IMR-90 (cell line): Measurements from ENCODE around the gene LTB4R2. TPM values are rescaled to one million over a fixed set of nuclear protein-coding genes. Genes with fewer than 3 reads are reported as not detected.

Source experiments
- ATAC-seq: fragments of 200-7000 bp; cut with Tn5 transposase; 2 replicates; pipeline ENCODE4 v1.9.1; 2020; ENCODE audit warnings: low read depth, mild to moderate bottlenecking, moderate library complexity
- BruUV-seq: library from RNA; stranded (reverse); fragments of 400-500 nt; replicated peaks from 2 replicates; lab custom pipeline; 2021; lab: Mats Ljungman, UMichigan
- CTCF ChIA-PET: fragments of 300-600 bp; formaldehyde crosslinking; extraction: SDS; loops from one replicate; lab custom pipeline; 2021; ENCODE audit warnings: antibody characterized with exemption; lab: Yijun Ruan, JAX
- POLR2A ChIA-PET: fragments of 300-600 bp; sonication (Branson Sonifier 250); formaldehyde crosslinking; loops from one replicate; lab custom pipeline; 2022; ENCODE audit warnings: antibody characterized with exemption; ENCODE audit not compliant: unreplicated experiment; lab: Charles Lee
- DNase-seq: peaks from one replicate; pipeline ENCODE4 v3.0.0; 2013
- H2AFZ ChIP-seq: replicated peaks from 2 replicates; pipeline ENCODE3; 2013; ENCODE audit warnings: low read length, mild to moderate bottlenecking; ENCODE audit not compliant: poor library complexity
- H2AK5ac ChIP-seq: 2 replicates; pipeline ENCODE4 v1.6.1; 2013; ENCODE audit warnings: low read depth, low read length, inconsistent platforms
- H2AK9ac ChIP-seq: replicated peaks from 2 replicates; pipeline ENCODE3; 2013; ENCODE audit warnings: mild to moderate bottlenecking, low read depth, low read length, moderate library complexity; ENCODE audit not compliant: poor library complexity
- H2BK120ac ChIP-seq: 2 replicates; pipeline ENCODE4 v1.6.1; 2013; ENCODE audit warnings: low read depth, low read length, inconsistent platforms
- H2BK15ac ChIP-seq: 3 replicates; pipeline ENCODE4 v1.6.1; 2013; ENCODE audit warnings: low read depth, low read length, inconsistent platforms
- H2BK20ac ChIP-seq: 2 replicates; pipeline ENCODE4 v1.6.1; 2013; ENCODE audit warnings: low read depth, mild to moderate bottlenecking, inconsistent platforms, low read length, moderate library complexity
- H2BK5ac ChIP-seq: 2 replicates; pipeline ENCODE4 v1.6.1; 2013; ENCODE audit warnings: mild to moderate bottlenecking, low read depth, low read length, inconsistent platforms; ENCODE audit not compliant: poor library complexity, severe bottlenecking
- H3K14ac ChIP-seq: replicated peaks from 2 replicates; pipeline ENCODE4 v1.6.1; 2013; ENCODE audit warnings: low read depth, low read length, inconsistent platforms
- H3K18ac ChIP-seq: 2 replicates; pipeline ENCODE4 v1.6.1; 2013; ENCODE audit warnings: low read depth, low read length, control low read depth
- H3K23ac ChIP-seq: 2 replicates; pipeline ENCODE4 v1.6.1; 2013; ENCODE audit warnings: low read depth, low read length, inconsistent platforms
- H3K27ac ChIP-seq: 2 replicates; pipeline ENCODE4 v1.5.1; 2013; ENCODE audit warnings: mild to moderate bottlenecking, control low read depth, low read length; ENCODE audit not compliant: insufficient read depth
- H3K27me3 ChIP-seq: 2 replicates; pipeline ENCODE4 v1.6.1; 2013; ENCODE audit warnings: low read length; ENCODE audit not compliant: control insufficient read depth, insufficient read depth
- H3K36me3 ChIP-seq: 2 replicates; pipeline ENCODE4 v1.6.1; 2013; ENCODE audit warnings: low read length, mixed read lengths; ENCODE audit not compliant: control insufficient read depth, insufficient read depth
- H3K4ac ChIP-seq: 2 replicates; pipeline ENCODE4 v1.6.1; 2013; ENCODE audit warnings: low read depth, low read length, inconsistent platforms
- H3K4me1 ChIP-seq: 2 replicates; pipeline ENCODE4 v1.6.1; 2013; ENCODE audit warnings: low read length, mixed read lengths; ENCODE audit not compliant: control insufficient read depth, insufficient read depth
- H3K4me2 ChIP-seq: 2 replicates; pipeline ENCODE4 v1.6.1; 2013; ENCODE audit warnings: low read depth, mild to moderate bottlenecking, control low read depth, low read length, moderate library complexity
- H3K4me3 ChIP-seq: 2 replicates; pipeline ENCODE4 v1.5.1; 2013; ENCODE audit warnings: low read depth, mild to moderate bottlenecking, control low read depth, low read length, moderate library complexity; ENCODE audit not compliant: insufficient read depth
- H3K56ac ChIP-seq: 2 replicates; pipeline ENCODE4 v1.6.1; 2013; ENCODE audit warnings: low read length, inconsistent platforms; ENCODE audit not compliant: insufficient read depth; ENCODE audit errors: extremely low read depth
- H3K79me1 ChIP-seq, 2 experiments: 2 replicates each; pipeline ENCODE4 v1.6.1; 2013; ENCODE audit warnings: low read length in 2 of 2, inconsistent platforms in 1 of 2, low read depth in 1 of 2
- H3K9ac ChIP-seq: 2 replicates; pipeline ENCODE4 v1.6.1; 2013; ENCODE audit warnings: low read depth, low read length, control low read depth
- H3K9me1 ChIP-seq: 2 replicates; pipeline ENCODE4 v1.6.1; 2013; ENCODE audit warnings: low read length, inconsistent platforms; ENCODE audit not compliant: insufficient read depth
- H3K9me3 ChIP-seq: 2 replicates; pipeline ENCODE4 v1.6.1; 2013; ENCODE audit warnings: low read length; ENCODE audit not compliant: control insufficient read depth, insufficient read depth
- H4K20me1 ChIP-seq: 2 replicates; pipeline ENCODE4 v1.6.1; 2013; ENCODE audit warnings: low read length, inconsistent platforms; ENCODE audit not compliant: insufficient read depth
- H4K5ac ChIP-seq: 2 replicates; pipeline ENCODE4 v1.6.1; 2013; ENCODE audit warnings: mild to moderate bottlenecking, low read depth, low read length, control low read depth
- H4K8ac ChIP-seq, 2 experiments: 2 replicates each; pipeline ENCODE4 v1.6.1; 2013; ENCODE audit warnings: low read depth in 2 of 2, low read length in 2 of 2, control low read depth in 1 of 2, inconsistent platforms in 1 of 2
- H4K91ac ChIP-seq: 2 replicates; pipeline ENCODE4 v1.6.1; 2013; ENCODE audit warnings: low read depth, low read length, inconsistent platforms; ENCODE audit not compliant: insufficient read depth
- CEBPB ChIP-seq: IDR thresholded peaks from 2 replicates; pipeline ENCODE4 v1.6.1; 2012; ENCODE audit warnings: low read depth, low read length, improper control_type of control experiment
- CHD1 ChIP-seq: IDR thresholded peaks from 2 replicates; pipeline ENCODE4 v1.6.1; 2012; ENCODE audit warnings: low read depth, low read length, improper control_type of control experiment
- MAFK ChIP-seq: IDR thresholded peaks from 2 replicates; pipeline ENCODE4 v1.6.1; 2012; ENCODE audit warnings: low read depth, low read length, improper control_type of control experiment
- MXI1 ChIP-seq: IDR thresholded peaks from 2 replicates; pipeline ENCODE4 v1.6.1; 2012; ENCODE audit warnings: low read depth, mild to moderate bottlenecking, low read length, moderate library complexity, borderline replicate concordance
- RAD21 ChIP-seq: IDR thresholded peaks from 2 replicates; pipeline ENCODE4 v1.6.1; 2012; ENCODE audit warnings: low read length, improper control_type of control experiment
- RCOR1 ChIP-seq: IDR thresholded peaks from 2 replicates; pipeline ENCODE4 v1.6.1; 2012; ENCODE audit warnings: mild to moderate bottlenecking, low read length, improper control_type of control experiment; ENCODE audit not compliant: insufficient replicate concordance
- SMC3 ChIP-seq: fragments of 150-350 bp; IDR thresholded peaks from 2 replicates; pipeline ENCODE4 v1.6.1; 2016; ENCODE audit warnings: low read depth, mild to moderate bottlenecking, antibody characterized with exemption, low read length, moderate library complexity
- WGBS, 2 experiments: methylation state at CpG; one replicate each; pipeline versions ENCODE4 v1.1.5 to v1.1.7; 2013; ENCODE audit warnings: missing lambda C conversion rate in 2 of 2; ENCODE audit not compliant: insufficient read length in 1 of 2; ENCODE audit errors: extremely low coverage in 2 of 2; 5-methylcytosine and 5-hydroxymethylcytosine counted together
- dilution Hi-C: fragments of 300-500 bp; cut with HindIII; formaldehyde crosslinking; loops from one replicate; pipeline ENCODE4 v1.14.3; 2018; ENCODE audit warnings: low sequenced_read_pairs; ENCODE audit not compliant: unreplicated experiment
- in situ Hi-C: fragments of 300-500 bp; cut with MboI; formaldehyde crosslinking; loops from 3 replicates; pipeline ENCODE4 v1.14.3; 2019; ENCODE audit warnings: low sequenced_read_pairs, inconsistent platforms, mixed read lengths
- intact Hi-C: fragments of 100-400 bp; cut with micrococcal nuclease; formaldehyde crosslinking; loops from 2 replicates; pipeline ENCODE4 v1.10.0; 2022
- polyA plus RNA-seq, 3 experiments: library from polyadenylated mRNA; depleted of rRNA; stranded (reverse); fragments of >200 nt; gene quantifications; 2 replicates each; pipeline ENCODE4 v1.2.3, GENCODE V29; 2012; ENCODE audit warnings: low replicate concordance in 1 of 3
- total RNA-seq: library from RNA; depleted of rRNA; stranded (reverse); fragments of >200 nt; gene quantifications from 2 replicates; pipeline ENCODE4 v1.2.3, GENCODE V29; 2012
- TF ChIP-seq, protein P1 (sequence below): fragments of 150-350 bp; IDR thresholded peaks from 2 replicates; pipeline ENCODE4 v1.6.1; 2017; ENCODE audit warnings: mild to moderate bottlenecking, antibody characterized with exemption, low read length, low read depth
- TF ChIP-seq, protein P2 (sequence below): conservative IDR thresholded peaks from 2 replicates; pipeline ENCODE4 v1.5.1; 2012; ENCODE audit warnings: mild to moderate bottlenecking, low read depth, low read length, improper control_type of control experiment

The LTB4R2 gene
- total and polyA plus RNA-seq, 2 of the 4 experiments (the other 2 are of a cell fraction): 0.72 to 1.7 TPM

- H2AK9ac ChIP-seq: no peak overlapping the region
- ChIA-PET POLR2A (no interaction called here), CTCF (no interaction called here)
- H3K56ac ChIP-seq: no peak overlapping the region
- H3K4me1 ChIP-seq: no peaks in the 10 kb centered on the region; the same call in 1 of the 2 replicates
- in situ Hi-C loops (no loop called here), dilution Hi-C loops (no loop called here), intact Hi-C loops (no loop called here)
- no peak overlapping the region for H3K27ac ChIP-seq
- peaks cover 3 to 13% of the 10 kb centered on the region in 2 experiments for H3K79me1 ChIP-seq
- H3K9me1 ChIP-seq: no peaks in the 10 kb centered on the region; the same call in 1 of the 2 replicates
- BruUV-seq: no TSS peak
- no peak overlapping the region for H3K23ac ChIP-seq
- ATAC-seq (no peak), DNase-seq (no peak)
- no peak overlapping the region for H2BK5ac ChIP-seq
- H2BK20ac ChIP-seq: no peak overlapping the region
- H2BK15ac ChIP-seq: no peak overlapping the region
- no peak overlapping the region for H3K18ac ChIP-seq
- no peaks in the 10 kb centered on the region for H3K27me3 ChIP-seq
- no peak overlapping the region for H4K91ac ChIP-seq
- H3K4me3 ChIP-seq: no peak overlapping the region
- no peak overlapping the region for H2BK120ac ChIP-seq
- H4K8ac ChIP-seq: no peak overlapping the region
- no peak overlapping the region for H2AFZ ChIP-seq
- H3K4me2 ChIP-seq: no peak overlapping the region
- TF ChIP-seq, protein P1, sequence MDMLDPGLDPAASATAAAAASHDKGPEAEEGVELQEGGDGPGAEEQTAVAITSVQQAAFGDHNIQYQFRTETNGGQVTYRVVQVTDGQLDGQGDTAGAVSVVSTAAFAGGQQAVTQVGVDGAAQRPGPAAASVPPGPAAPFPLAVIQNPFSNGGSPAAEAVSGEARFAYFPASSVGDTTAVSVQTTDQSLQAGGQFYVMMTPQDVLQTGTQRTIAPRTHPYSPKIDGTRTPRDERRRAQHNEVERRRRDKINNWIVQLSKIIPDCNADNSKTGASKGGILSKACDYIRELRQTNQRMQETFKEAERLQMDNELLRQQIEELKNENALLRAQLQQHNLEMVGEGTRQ: no peak
- no peak for TF ChIP-seq CHD1
- TF ChIP-seq SMC3: no peak
- no peak for TF ChIP-seq MXI1
- TF ChIP-seq, protein P2, sequence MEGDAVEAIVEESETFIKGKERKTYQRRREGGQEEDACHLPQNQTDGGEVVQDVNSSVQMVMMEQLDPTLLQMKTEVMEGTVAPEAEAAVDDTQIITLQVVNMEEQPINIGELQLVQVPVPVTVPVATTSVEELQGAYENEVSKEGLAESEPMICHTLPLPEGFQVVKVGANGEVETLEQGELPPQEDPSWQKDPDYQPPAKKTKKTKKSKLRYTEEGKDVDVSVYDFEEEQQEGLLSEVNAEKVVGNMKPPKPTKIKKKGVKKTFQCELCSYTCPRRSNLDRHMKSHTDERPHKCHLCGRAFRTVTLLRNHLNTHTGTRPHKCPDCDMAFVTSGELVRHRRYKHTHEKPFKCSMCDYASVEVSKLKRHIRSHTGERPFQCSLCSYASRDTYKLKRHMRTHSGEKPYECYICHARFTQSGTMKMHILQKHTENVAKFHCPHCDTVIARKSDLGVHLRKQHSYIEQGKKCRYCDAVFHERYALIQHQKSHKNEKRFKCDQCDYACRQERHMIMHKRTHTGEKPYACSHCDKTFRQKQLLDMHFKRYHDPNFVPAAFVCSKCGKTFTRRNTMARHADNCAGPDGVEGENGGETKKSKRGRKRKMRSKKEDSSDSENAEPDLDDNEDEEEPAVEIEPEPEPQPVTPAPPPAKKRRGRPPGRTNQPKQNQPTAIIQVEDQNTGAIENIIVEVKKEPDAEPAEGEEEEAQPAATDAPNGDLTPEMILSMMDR: no peak
- TF ChIP-seq MAFK: no peak
- no peak for TF ChIP-seq RAD21
- no peak for TF ChIP-seq RCOR1
- TF ChIP-seq CEBPB: no peak
- no peak overlapping the region for H3K14ac ChIP-seq
- no peaks in the 10 kb centered on the region for H4K20me1 ChIP-seq
- H3K9ac ChIP-seq: no peak overlapping the region
- H3K9me3 ChIP-seq: no peaks in the 10 kb centered on the region
- no peak overlapping the region for H3K4ac ChIP-seq
- H2AK5ac ChIP-seq: no peak overlapping the region
- no peak overlapping the region for H4K5ac ChIP-seq
- no peaks in the 10 kb centered on the region for H3K36me3 ChIP-seq
- 100% methylated on average over 1 of the region's 5 CpGs; no CpG with 5 or more reads in 1 of the 2 experiments for WGBS, 2 experiments
Observed at GRCh38 chr14:24278424-24278823, 31.5 kb upstream of the LTB4R2 start.
